ENCODE data around the gene FAF1. TPM values are rescaled to one million over a fixed set of nuclear protein-coding genes. Genes with fewer than 3 reads are reported as not detected.
A peak's percentile ranks its signal among the peaks of the same experiment; 100 is the strongest.

FAF1 gene
- total and polyA plus RNA-seq, 4 donors, result 8.6 to 45.0 (median 18.2) TPM

- Histone ChIP-seq H3K27ac (ENCODE audit: low read depth in 1 of 2, low read length in 2 of 2) (no peak overlapping the region), H3K4me1 (ENCODE audit: control insufficient read depth in 4 of 4, insufficient read depth in 4 of 4, low read length in 3 of 4) (peaks cover 14 to 18% (median 16%) of the 10 kb centered on the region in 4 donors), H3K27me3 (ENCODE audit: control insufficient read depth in 4 of 4, insufficient read depth in 4 of 4, low read length in 3 of 4) (no peaks in the 10 kb centered on the region), H3K9ac (ENCODE audit: low read depth in 1 of 2, low read length in 2 of 2) (no peak overlapping the region), H3K9me3 (ENCODE audit: control insufficient read depth in 4 of 4, low read length in 3 of 4) (no peaks in the 10 kb centered on the region), H3K36me3 (ENCODE audit: control insufficient read depth in 4 of 4, insufficient read depth in 3 of 4, low read depth in 1 of 4, low read length in 3 of 4) (no peaks in the 10 kb centered on the region), H3K4me3 (ENCODE audit: low read depth in 1 of 3, low read length in 3 of 3) (no peak overlapping the region)
- WGBS, result 30% methylated on average over 1 of the region's 1 CpG
- TF ChIP-seq FOXA1 (IDR thresholded peaks at IDR 0.05), result no peak
- peak; percentile 9 to 20 for TF ChIP-seq HNF4A (conservative IDR thresholded peaks at IDR 0.05)
- DNase-seq (ENCODE audit: low spot score), result no peak
These were observed 9.7 kb downstream of the FAF1 start for GRCh38 chr1:50950396-50950795.

DNA sequence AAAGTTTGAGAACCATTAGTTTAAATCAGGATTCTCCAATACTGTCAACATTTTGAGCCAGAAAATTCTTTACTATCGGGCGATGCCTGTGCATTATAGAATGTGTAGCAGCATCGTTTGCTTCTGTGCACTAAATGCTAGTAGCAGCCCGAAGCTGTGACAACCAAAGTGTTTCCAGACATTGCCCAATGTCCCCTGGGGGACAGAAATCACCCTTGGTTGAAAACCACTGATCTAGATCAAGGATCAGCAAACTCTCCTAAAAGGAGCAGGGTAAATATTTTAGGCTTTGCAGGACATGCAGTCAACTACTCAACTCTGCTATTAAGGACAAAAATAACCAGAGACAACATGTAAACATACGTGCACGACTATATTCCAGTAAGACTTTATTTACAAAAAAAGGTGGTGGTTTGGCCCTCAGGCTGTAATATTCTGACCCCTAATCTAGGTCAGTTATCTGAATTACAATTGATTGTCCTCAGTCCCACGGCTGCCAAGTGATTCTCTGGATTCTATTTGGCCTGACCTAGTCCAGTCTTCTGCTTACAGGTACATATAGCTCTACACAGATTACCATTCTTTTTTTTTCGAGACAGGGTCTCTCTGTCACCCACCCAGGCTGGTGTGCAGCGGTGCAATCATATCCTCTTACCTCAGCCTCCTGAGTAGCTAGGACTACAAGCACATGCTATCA lies 10.6 kb downstream of the FAF1 start:
- H3K4me3 ChIP-seq (ENCODE audit: low read depth in 1 of 3, low read length in 3 of 3), result no peak overlapping the region
- no peaks in the 10 kb centered on the region for H3K9me3 ChIP-seq (ENCODE audit: control insufficient read depth in 4 of 4, low read length in 3 of 4)
- TF ChIP-seq ZBTB33 (IDR thresholded peaks at IDR 0.05) (no peak), FOXA2 (IDR thresholded peaks at IDR 0.05) (no peak), EGR1 (IDR thresholded peaks at IDR 0.05; ENCODE audit: low read depth in 2 of 2) (no peak), MAX (IDR thresholded peaks at IDR 0.05) (no peak), GABPA (IDR thresholded peaks at IDR 0.05 in 1 of 2, conservative IDR thresholded peaks at IDR 0.05 in 1 of 2) (no peak), HNF4G (IDR thresholded peaks at IDR 0.05) (no peak), NR2F2 (IDR thresholded peaks at IDR 0.05) (no peak), HNF4A (conservative IDR thresholded peaks at IDR 0.05) (peak in 1 of 2 donors; percentile 44), FOXA1 (IDR thresholded peaks at IDR 0.05) (no peak), RXRA (IDR thresholded peaks at IDR 0.05) (peak in 1 of 2 donors; percentile 19), SP1 (IDR thresholded peaks at IDR 0.05) (no peak), TAF1 (conservative IDR thresholded peaks at IDR 0.05) (no peak)
- TF ChIP-seq, protein P1, sequence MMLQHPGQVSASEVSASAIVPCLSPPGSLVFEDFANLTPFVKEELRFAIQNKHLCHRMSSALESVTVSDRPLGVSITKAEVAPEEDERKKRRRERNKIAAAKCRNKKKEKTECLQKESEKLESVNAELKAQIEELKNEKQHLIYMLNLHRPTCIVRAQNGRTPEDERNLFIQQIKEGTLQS (IDR thresholded peaks at IDR 0.05), result no peak
- no peaks in the 10 kb centered on the region for H3K36me3 ChIP-seq (ENCODE audit: control insufficient read depth in 4 of 4, insufficient read depth in 3 of 4, low read depth in 1 of 4, low read length in 3 of 4)
- H3K27me3 ChIP-seq (ENCODE audit: control insufficient read depth in 4 of 4, insufficient read depth in 4 of 4, low read length in 3 of 4), result no peaks in the 10 kb centered on the region
- no peak for DNase-seq (ENCODE audit: low spot score)
- WGBS, result 58% methylated on average over 9 of the region's 9 CpGs
- H3K4me1 ChIP-seq (ENCODE audit: control insufficient read depth in 4 of 4, insufficient read depth in 4 of 4, low read length in 3 of 4), result peaks cover 13 to 18% (median 16%) of the 10 kb centered on the region in 4 donors
- no peak overlapping the region for H3K27ac ChIP-seq (ENCODE audit: low read depth in 1 of 2, low read length in 2 of 2)
- no peak overlapping the region for H3K9ac ChIP-seq (ENCODE audit: low read depth in 1 of 2, low read length in 2 of 2)

- TF ChIP-seq EGR1 (IDR thresholded peaks at IDR 0.05; ENCODE audit: low read depth in 2 of 2), result no peak
- TF ChIP-seq, protein P2, sequence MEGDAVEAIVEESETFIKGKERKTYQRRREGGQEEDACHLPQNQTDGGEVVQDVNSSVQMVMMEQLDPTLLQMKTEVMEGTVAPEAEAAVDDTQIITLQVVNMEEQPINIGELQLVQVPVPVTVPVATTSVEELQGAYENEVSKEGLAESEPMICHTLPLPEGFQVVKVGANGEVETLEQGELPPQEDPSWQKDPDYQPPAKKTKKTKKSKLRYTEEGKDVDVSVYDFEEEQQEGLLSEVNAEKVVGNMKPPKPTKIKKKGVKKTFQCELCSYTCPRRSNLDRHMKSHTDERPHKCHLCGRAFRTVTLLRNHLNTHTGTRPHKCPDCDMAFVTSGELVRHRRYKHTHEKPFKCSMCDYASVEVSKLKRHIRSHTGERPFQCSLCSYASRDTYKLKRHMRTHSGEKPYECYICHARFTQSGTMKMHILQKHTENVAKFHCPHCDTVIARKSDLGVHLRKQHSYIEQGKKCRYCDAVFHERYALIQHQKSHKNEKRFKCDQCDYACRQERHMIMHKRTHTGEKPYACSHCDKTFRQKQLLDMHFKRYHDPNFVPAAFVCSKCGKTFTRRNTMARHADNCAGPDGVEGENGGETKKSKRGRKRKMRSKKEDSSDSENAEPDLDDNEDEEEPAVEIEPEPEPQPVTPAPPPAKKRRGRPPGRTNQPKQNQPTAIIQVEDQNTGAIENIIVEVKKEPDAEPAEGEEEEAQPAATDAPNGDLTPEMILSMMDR (IDR thresholded peaks at IDR 0.05; ENCODE audit: low read depth, low read length, missing input control), result no peak
- no peak for TF ChIP-seq RXRA (IDR thresholded peaks at IDR 0.05)
- no peak for TF ChIP-seq ZBTB33 (IDR thresholded peaks at IDR 0.05)
- Histone ChIP-seq H3K4me3 (ENCODE audit: low read depth in 1 of 3, low read length in 3 of 3) (no peak overlapping the region), H3K36me3 (ENCODE audit: control insufficient read depth in 4 of 4, insufficient read depth in 3 of 4, low read depth in 1 of 4, low read length in 3 of 4) (no peaks in the 10 kb centered on the region), H3K27ac (ENCODE audit: low read depth in 1 of 2, low read length in 2 of 2) (no peak overlapping the region), H3K27me3 (ENCODE audit: control insufficient read depth in 4 of 4, insufficient read depth in 4 of 4, low read length in 3 of 4) (no peaks in the 10 kb centered on the region), H3K9ac (ENCODE audit: low read depth in 1 of 2, low read length in 2 of 2) (no peak overlapping the region), H3K4me1 (ENCODE audit: control insufficient read depth in 4 of 4, insufficient read depth in 4 of 4, low read length in 3 of 4) (no peaks in the 10 kb centered on the region), H3K9me3 (ENCODE audit: control insufficient read depth in 4 of 4, low read length in 3 of 4) (no peaks in the 10 kb centered on the region)
- DNase-seq (ENCODE audit: low spot score), result no peak
- WGBS, result 94% methylated on average over 1 of the region's 1 CpG
These were observed 17.7 kb downstream of the FAF1 start for GRCh38 chr1:50942334-50942733.

All from liver (tissue), 9 donors.